Thoracic aorta (tissue), 2 donors: ENCODE measurements around the gene ZNF470. TPM values are rescaled to one million over a fixed set of nuclear protein-coding genes. Genes with fewer than 3 reads are reported as not detected.
A peak's percentile ranks its signal among the peaks of the same experiment; 100 is the strongest.

Experiments
- ATAC-seq: fragments of 150-250 bp; one replicate; pipeline ENCODE4 v1.8.0; 2017; ENCODE audit warnings: low read depth; ENCODE audit not compliant: insufficient number of reproducible peaks, low FRiP score
- DNase-seq: peaks from one replicate; pipeline ENCODE4 v3.0.0-alpha.2; 2020; ENCODE audit warnings: low spot score
- H3K27ac ChIP-seq, 2 donors: fragments of 200-600 bp; sonication (generic); 1 replicate in 1 of 2; 2 replicates in 1 of 2; pipeline ENCODE4 v1.5.1; 2016; ENCODE audit warnings: mild to moderate bottlenecking in 2 of 2, moderate library complexity in 2 of 2
- H3K27me3 ChIP-seq: fragments of 200-600 bp; sonication (generic); replicated peaks from 2 replicates; pipeline ENCODE4 v1.6.0; 2016; ENCODE audit warnings: mild to moderate bottlenecking; ENCODE audit not compliant: insufficient read depth
- H3K36me3 ChIP-seq: fragments of 200-600 bp; sonication (generic); one replicate; pipeline ENCODE4 v1.5.1; 2016
- H3K4me1 ChIP-seq, 2 donors: fragments of 200-600 bp; sonication (generic); 1 replicate in 1 of 2; 2 replicates in 1 of 2; pipeline versions ENCODE4 v1.5.1 to v1.6.0; 2016; ENCODE audit warnings: low read depth in 2 of 2, mild to moderate bottlenecking in 1 of 2; ENCODE audit not compliant: control insufficient read depth in 1 of 2
- H3K4me3 ChIP-seq: fragments of 200-600 bp; sonication (generic); 2 replicates; pipeline ENCODE4 v1.5.1; 2016; ENCODE audit warnings: mild to moderate bottlenecking
- H3K9me3 ChIP-seq: fragments of 200-600 bp; sonication (generic); 2 replicates; pipeline ENCODE4 v1.5.1; 2016
- total RNA-seq, 2 donors: library from RNA; depleted of rRNA; stranded (reverse); fragments of >200 nt; gene quantifications; one replicate each; pipeline versions ENCODE4 v1.1.0 to v1.2.3, GENCODE V29; 2016
- TF ChIP-seq, protein P1 (sequence below): fragments of 200-600 bp; sonication (generic); IDR thresholded peaks from one replicate; pipeline ENCODE4 v1.5.1; 2019; ENCODE audit warnings: antibody characterized with exemption

Gene ZNF470
- total RNA-seq, result 1 to 10 TPM; 4.1 to 5.7 TPM

DNA sequence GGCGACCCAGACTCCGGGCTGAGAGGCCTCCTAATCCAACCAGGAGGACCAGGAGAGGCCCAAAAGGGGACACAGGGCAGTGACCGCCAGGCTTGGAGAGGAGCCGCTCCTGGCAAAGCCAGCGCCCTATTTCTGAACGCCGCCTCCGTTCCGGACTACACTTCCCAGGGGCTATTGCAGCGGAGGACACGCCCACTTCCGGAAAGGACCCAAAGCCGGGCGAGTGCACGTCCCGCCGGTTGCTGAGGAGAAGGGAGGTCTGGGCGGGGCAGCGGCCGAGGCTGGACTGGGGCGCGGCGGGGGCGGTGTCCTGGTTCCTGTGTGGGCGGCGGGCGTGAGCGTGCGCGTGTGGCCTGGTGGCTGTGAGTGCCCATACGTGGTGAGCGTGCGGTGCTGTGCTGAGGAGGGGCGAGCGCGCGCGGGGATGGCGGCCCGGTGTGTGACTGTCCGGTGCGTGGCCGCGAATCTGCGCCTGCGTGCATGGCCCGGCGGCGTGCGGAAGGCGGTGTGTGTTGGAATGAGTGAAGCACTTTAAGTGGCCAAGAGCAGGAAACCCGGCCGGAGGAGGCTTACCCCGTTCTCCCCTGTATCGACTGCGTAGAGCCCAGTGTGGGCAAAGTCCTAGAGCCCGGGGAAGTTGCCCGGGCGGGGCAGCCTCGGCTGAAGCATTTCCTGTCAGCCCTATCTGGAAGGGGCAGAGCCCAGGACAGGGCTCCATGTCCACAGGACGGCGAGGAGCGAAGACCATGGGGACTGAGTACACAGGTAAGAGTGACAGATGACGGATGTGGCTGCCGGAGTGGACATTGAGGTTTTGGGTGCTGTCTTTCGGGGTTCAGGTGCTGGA lies at the start of gene ZNF470:
TSS of gene ZNF470 (plus strand) at position 195 of the 847 bp plus-strand sequence. CDS start 2,844 bp downstream, outside the sequence.
- peak within 1 kb of the TSS; percentile 85 for H3K4me3 ChIP-seq
- peaks cover 76% of the 10 kb centered on the region for H3K9me3 ChIP-seq
- peak; percentile 90 for ATAC-seq

DNA sequence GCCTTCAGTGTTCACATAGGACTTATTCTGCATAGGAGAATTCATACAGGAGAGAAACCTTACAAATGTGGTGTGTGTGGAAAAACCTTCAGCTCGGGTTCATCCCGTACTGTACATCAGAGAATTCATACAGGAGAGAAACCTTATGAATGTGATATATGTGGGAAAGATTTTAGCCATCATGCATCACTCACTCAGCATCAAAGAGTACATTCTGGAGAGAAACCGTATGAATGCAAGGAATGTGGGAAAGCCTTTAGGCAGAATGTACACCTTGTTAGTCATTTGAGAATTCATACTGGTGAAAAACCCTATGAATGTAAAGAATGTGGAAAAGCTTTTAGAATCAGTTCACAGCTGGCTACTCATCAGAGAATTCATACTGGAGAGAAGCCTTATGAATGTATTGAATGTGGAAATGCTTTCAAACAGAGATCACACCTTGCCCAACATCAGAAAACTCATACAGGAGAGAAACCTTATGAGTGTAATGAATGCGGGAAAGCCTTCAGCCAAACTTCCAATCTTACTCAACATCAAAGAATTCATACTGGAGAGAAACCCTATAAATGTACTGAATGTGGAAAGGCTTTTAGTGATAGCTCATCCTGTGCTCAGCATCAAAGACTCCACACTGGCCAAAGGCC lies 41.9 kb upstream of the ZNF470 start:
- Histone ChIP-seq H3K4me3 (peak overlapping the region; percentile 6), H3K36me3 (peaks cover 42% of the 10 kb centered on the region), H3K4me1 (no peaks in the 10 kb centered on the region), H3K9me3 (peaks cover 99% of the 10 kb centered on the region), H3K27me3 (no peaks in the 10 kb centered on the region), H3K27ac (no peak overlapping the region)
- TF ChIP-seq, protein P1, sequence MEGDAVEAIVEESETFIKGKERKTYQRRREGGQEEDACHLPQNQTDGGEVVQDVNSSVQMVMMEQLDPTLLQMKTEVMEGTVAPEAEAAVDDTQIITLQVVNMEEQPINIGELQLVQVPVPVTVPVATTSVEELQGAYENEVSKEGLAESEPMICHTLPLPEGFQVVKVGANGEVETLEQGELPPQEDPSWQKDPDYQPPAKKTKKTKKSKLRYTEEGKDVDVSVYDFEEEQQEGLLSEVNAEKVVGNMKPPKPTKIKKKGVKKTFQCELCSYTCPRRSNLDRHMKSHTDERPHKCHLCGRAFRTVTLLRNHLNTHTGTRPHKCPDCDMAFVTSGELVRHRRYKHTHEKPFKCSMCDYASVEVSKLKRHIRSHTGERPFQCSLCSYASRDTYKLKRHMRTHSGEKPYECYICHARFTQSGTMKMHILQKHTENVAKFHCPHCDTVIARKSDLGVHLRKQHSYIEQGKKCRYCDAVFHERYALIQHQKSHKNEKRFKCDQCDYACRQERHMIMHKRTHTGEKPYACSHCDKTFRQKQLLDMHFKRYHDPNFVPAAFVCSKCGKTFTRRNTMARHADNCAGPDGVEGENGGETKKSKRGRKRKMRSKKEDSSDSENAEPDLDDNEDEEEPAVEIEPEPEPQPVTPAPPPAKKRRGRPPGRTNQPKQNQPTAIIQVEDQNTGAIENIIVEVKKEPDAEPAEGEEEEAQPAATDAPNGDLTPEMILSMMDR, result no peak
- DNase-seq, result no peak
- no peak for ATAC-seq

More for the DNA sequence above, at the start of gene ZNF470:
- TF ChIP-seq, protein P1, result no peak
- peaks cover 24% of the 10 kb centered on the region for H3K36me3 ChIP-seq
- peaks cover 6 to 15% of the 10 kb centered on the region in 2 donors for H3K4me1 ChIP-seq
- peak within 1 kb of the TSS; percentile 80 to 83 for H3K27ac ChIP-seq
- no peaks in the 10 kb centered on the region for H3K27me3 ChIP-seq
- DNase-seq, result peak; percentile 85

DNA sequence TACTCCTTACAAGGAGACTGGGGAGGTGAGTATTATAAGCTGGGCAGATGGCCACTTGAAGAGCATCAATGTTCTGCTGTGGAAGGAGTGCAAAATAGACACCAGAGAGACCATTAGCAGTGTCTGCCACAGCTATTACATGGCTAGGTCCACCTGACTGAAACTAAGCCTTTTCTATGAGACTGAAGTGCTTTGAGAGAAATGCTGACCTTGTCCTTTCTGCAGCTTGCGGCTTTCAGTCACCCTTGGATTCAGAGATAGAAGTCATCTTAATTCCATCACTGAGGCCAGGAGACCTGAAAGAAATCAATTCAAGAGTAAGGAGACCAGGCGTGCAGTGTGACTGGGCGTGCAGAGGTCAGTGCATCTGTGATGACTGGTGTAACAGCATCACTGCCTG lies 29.8 kb upstream of the ZNF470 start:
- no peak for DNase-seq
- Histone ChIP-seq H3K9me3 (peaks cover 52% of the 10 kb centered on the region), H3K27me3 (no peaks in the 10 kb centered on the region), H3K27ac (peak overlapping the region in 1 of 2 donors; percentile 83), H3K36me3 (peaks cover 16% of the 10 kb centered on the region), H3K4me3 (peak overlapping the region; percentile 86), H3K4me1 (peaks cover 0 to 17% of the 10 kb centered on the region in 2 donors)
- no peak for ATAC-seq
- TF ChIP-seq, protein P1, result no peak

DNA sequence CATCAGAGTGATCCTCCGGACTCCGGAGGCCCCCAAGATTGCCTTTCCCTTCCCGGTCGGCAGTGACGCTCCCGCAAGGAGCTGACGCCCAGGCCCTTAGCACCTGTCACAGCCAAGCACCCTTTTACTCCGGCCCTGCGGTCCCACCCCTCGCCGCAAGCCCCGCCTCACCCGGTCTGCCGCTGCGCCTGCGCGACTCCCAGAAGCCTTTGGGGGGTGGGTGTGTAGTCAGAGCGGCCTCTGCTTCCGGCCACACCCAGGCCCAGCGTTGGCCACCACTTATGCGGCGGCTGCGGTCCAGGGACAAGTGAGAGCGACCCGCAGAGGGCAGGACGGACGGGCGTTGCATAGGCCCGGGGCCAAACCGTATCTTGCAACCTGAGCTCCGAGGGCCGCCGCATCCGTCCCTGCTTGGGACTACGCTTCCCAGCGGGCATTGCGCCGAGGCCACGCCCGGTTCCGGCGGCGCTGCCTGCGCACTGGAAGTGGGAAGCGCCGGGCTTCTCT lies 29.0 kb upstream of the ZNF470 start:
- DNase-seq (peak; percentile 66), ATAC-seq (peak; percentile 95)
- peak overlapping the region; percentile 86 for H3K4me3 ChIP-seq
- no peaks in the 10 kb centered on the region for H3K27me3 ChIP-seq
- peaks cover 21% of the 10 kb centered on the region for H3K36me3 ChIP-seq
- peak overlapping the region; percentile 83 to 91 for H3K27ac ChIP-seq
- peaks cover 0 to 17% of the 10 kb centered on the region in 2 donors for H3K4me1 ChIP-seq
- TF ChIP-seq, protein P1, result peak; percentile 35
- peaks cover 48% of the 10 kb centered on the region for H3K9me3 ChIP-seq

DNA sequence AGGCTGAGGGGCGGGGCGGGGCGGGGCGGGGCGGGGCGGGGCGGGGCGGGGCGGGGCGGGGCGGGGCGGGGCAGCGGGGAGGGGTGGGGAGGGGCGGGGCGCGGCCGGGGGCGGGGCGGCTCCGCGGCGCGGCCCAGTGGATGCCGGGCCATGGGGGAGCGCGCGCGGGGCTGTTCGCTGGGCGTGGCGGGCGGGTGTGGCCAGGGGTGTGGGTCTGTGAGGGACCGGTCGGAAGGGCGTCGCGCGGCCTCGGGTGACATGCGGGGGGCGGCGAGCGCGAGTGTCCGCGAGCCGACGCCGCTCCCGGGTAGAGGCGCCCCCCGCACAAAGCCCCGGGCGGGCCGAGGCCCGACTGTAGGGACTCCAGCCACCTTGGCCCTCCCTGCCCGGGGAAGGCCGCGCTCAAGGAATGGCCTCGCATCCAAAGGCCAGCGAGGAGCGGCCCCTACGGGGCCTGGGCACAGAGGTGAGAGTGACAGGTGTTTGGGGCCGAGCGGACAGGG lies 28.5 kb upstream of the ZNF470 start, which contains the start of gene ZFP28:
TSS of gene ZFP28 (plus strand) at position 188 of the 503 bp plus-strand sequence. CDS start at position 259, 71 bp downstream.
- ATAC-seq (peak; percentile 41), DNase-seq (peak; percentile 31)
- H3K4me3 ChIP-seq, result peak within 1 kb of the TSS; percentile 86
- peak within 1 kb of the TSS; percentile 83 to 91 for H3K27ac ChIP-seq
- H3K36me3 ChIP-seq, result peaks cover 26% of the 10 kb centered on the region
- H3K9me3 ChIP-seq, result peaks cover 46% of the 10 kb centered on the region
- peaks cover 0 to 17% of the 10 kb centered on the region in 2 donors for H3K4me1 ChIP-seq
- H3K27me3 ChIP-seq, result no peaks in the 10 kb centered on the region
- TF ChIP-seq, protein P1, result no peak
